Esophagus squamous epithelium (tissue), 4 donors: Measurements from ENCODE around the gene CGNL1.

Experiments used
- POLR2A ChIP-seq, 4 donors: fragments of 450-650 bp; IDR thresholded peaks; one replicate each; pipeline ENCODE4 v1.6.1; 2017; ENCODE audit warnings: antibody characterized with exemption in 4 of 4, mild to moderate bottlenecking in 4 of 4, moderate library complexity in 3 of 4
- TF ChIP-seq, protein P1 (sequence below), 6 experiments: fragments of 450-650 bp in 4 of 6; fragments of 200-600 bp in 2 of 6; sonication (generic) in 2 of 6; IDR thresholded peaks; one replicate each; pipeline ENCODE4 v1.5.1; 2016 to 2019; ENCODE audit warnings: antibody characterized with exemption in 6 of 6, mild to moderate bottlenecking in 4 of 6, moderate library complexity in 4 of 6

DNA sequence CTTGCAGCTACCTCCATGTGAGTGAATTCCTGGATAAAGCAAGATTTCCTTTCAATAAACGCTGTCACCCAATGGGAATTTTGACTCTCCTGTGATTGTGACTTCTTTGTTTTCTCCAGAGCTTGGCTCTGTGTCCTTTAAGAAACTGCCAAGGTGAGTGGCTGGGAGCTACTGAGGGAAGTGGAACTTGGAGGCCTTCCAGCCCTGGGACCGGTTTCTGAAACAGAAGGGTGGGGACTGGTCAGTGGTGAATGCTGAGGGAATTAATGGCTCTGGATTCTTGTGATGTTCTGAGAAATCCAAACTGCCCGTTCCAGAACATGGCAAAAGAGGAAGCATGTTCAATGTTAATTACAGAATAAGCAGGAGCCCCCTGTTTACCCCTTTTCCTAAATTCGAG lies 174.3 kb downstream of the CGNL1 start:
- TF ChIP-seq, protein P1, sequence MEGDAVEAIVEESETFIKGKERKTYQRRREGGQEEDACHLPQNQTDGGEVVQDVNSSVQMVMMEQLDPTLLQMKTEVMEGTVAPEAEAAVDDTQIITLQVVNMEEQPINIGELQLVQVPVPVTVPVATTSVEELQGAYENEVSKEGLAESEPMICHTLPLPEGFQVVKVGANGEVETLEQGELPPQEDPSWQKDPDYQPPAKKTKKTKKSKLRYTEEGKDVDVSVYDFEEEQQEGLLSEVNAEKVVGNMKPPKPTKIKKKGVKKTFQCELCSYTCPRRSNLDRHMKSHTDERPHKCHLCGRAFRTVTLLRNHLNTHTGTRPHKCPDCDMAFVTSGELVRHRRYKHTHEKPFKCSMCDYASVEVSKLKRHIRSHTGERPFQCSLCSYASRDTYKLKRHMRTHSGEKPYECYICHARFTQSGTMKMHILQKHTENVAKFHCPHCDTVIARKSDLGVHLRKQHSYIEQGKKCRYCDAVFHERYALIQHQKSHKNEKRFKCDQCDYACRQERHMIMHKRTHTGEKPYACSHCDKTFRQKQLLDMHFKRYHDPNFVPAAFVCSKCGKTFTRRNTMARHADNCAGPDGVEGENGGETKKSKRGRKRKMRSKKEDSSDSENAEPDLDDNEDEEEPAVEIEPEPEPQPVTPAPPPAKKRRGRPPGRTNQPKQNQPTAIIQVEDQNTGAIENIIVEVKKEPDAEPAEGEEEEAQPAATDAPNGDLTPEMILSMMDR (IDR thresholded peaks at IDR 0.05): no peak
- TF ChIP-seq POLR2A (IDR thresholded peaks at IDR 0.05): no peak
